HG03103 (cell line): Measurements from ENCODE around the gene PDIA6.
"Not testable (repeated sequence)": the region's sequence is repeated elsewhere in the genome, so short reads cannot be mapped to it uniquely, and the experiment has no call there.

ENCODE experiments used
- ATAC-seq: cut with Tn5 transposase; IDR thresholded peaks from one replicate; pipeline ENCODE4 v1.9.1; 2021; ENCODE audit warnings: low read depth; ENCODE audit not compliant: unreplicated experiment

Gene PDIA6

DNA sequence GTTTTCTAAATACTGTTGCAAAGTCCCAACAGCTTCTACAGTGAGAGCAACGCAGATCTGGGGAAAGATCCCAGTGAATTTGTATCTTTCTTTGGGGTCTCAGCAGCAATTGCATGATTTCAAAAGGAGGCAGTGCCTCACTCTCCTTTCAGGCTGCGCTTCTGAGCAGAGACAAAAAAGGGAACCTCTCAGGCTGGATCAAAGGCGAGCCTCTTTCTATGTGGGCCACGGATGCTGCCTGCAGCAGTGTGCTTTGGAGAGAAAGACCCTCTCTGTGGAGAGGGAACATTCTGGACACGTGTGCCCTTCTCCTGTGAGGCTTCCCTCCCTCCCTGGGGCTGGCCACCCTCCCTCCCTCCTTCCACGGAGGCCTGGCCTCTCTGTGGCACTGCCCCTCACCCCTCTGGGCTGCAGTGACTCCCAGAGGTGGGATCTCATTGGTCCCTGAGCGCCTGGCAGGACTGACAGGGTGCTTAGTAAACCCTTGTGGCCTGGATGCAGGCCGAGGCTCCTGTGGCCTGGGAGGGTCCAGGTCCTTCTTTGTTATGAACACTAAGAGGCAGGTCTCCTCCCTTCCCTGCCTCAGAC lies 21.6 kb upstream of the PDIA6 start:
- no peak for ATAC-seq

DNA sequence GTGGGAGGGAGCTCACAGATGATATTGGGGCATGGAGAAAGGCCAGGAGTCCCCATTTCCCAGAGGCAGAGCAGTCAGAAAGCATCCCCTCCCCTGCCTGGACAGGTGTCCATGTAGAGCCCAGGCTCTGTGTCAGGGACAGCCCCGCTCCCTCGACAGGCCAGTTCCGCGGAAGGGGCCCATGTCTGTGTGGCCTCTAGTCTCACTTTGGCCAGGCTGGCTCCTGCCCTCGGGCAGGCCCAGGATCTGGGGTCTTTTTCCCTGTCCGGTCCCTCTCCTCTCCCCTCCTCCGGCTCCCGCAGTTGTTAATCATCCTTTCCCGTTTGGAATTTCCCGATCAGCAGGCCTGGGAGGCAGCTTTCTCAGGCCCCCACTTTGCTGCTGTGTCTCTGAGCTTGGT lies 20.4 kb upstream of the PDIA6 start:
- no peak for ATAC-seq

DNA sequence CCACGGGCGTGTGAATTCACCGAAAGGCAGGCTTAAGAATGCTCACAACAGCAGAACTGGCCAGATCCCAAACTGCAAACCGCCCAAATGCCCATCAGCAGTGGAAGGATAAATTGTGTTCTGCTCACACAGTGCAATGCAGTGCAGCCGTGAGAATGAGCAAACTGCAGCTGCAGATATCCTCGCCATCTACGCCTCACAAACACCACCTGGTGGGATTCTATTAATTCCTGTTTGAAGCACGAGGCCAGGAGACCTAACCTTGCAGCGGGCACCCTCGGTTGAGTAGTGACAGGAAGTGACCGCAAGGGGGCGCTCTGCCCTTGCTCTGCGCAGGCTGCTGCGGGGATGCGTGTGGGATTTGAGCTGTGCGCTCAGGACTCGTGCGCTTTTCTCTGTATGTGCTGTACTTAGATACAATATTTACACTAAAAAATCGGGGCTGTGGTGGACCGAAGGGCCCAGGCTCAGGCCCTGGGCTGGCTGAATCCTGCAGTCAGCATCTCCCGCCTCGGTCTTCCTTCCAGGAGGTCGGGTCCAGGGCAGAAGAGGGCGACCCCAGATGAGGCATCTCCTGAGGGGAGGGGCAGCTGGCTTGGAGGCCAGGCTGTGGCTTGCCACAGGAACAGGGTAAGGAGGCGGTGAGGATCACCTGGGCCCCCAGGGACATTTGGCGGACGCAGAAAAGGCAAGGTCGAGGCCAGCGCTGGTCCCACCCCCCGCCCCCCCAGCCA lies 19.8 kb upstream of the PDIA6 start:
- peak; percentile 76 for ATAC-seq

DNA sequence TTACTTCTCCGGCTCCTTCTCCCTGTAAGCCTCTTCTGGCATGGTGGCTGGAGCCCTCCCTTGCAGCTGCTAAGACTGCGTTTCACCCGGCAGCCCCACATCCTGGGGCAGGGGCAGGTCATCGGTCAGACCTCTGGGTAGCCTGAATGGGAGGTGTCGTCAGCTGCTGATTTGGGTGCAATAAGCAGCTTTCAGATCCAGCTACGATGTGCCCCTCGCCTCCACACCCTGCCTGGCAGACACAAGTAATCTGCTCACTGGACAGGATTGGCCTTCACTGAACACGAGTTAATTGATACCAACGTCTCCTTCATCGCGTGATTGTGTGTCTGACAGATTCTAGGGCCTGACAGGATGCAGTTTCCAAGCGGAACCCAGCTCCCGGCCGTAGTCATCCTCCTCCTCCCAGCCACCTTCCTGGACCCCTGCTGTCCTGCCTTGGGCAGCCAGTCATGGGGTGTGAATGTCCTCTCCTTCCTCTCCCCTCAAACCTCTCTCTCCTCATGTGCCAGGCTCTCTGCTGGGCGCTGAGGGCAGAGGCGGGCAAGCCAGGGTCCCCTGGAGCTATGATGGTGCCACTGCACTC lies 18.9 kb upstream of the PDIA6 start:
- no peak for ATAC-seq

DNA sequence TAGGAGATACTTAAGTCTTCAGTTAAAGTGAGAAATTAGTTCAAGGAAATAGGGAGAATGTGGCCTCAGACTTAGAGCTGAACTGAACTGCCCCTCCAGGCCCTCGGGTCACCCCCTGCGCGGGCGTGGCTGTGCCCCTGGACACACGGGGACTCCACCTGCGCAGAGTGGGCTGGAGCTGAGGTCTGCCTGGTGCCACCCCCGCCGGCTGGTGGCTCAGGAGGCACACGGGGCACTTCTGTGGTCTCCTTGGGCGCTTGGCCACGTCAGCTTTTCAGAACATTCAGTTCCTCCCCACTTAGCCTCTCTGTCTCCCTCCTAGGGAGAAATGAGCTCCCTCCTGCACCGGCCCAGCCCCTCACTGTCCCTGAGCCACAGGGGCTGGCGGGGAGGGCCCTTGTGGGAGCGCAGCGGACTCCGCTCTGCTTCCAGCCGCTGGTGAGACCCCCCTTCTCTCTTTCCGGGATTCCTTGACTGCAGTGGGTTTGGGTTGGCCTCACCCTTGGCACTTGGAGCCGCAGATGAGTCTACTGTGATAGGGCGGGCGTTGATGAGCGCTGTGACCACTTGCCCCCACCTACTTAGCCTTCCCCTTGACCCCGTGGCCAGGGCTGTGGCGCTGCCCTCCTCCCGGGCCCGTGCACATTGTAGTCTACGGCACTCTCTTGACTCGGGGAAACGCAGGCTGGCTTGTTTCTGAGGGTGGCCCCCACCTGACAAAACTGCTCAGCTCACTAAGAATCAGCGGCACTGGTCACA lies 18.2 kb upstream of the PDIA6 start:
- ATAC-seq: no peak

DNA sequence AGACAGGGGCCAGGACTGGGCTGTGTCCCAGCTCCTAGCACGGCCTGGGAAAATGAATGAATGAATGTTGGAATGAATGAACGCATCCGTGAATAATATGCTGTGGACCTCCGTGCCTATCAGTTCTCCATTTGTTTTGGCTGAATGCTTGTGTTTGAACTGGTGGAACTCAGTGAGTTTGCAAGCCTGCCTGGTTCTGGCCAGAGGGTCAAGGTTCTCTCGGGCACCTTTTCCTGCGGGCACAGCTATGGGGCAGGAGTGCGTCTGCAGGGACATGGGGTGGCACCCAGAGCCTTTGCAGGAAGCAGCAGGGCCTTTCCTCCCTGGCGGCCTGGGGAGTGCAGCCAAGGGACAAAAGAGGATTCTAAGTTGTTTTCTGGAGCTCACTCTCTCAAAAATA lies 17.6 kb upstream of the PDIA6 start:
- ATAC-seq: no peak

DNA sequence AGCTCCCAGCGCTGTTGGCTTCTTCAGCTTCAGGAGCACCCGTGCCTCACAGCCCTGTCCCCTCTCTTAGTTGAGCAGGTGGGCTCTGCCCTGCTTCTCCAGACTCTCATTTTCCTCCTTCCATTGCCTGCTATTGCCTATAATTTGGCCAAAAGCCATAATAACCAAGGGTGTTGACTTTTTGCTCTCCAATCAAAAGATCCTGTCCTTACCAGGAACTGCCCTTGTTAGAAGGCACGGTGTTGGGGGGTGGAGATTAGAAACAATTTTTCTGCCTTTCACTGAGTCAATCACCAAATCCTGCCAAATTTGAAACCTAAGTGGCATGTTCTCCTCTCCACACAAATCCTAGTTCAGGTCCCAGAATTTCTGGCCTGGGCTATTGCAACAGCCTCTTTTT lies 16.7 kb upstream of the PDIA6 start:
- ATAC-seq: no peak

DNA sequence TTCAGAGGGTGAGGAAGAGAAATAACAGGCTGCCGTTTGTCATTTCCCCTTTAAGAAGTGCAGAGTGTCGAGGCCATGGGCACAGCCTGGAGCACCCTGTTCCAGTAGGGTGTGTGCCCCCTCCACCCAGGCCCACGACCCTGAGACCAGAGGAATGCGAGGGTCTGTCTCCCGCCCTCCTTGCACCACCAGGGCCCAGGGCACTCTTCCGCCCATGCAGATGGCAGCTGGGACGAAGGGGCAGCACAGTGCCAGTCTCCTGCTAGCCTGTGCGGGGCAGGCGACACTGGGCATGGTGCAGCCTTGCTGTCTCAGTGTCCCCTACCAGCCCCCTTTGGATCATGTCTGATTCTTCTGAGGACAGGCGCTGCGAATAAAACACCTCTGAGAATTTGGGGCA lies 15.8 kb upstream of the PDIA6 start:
- ATAC-seq: no peak

DNA sequence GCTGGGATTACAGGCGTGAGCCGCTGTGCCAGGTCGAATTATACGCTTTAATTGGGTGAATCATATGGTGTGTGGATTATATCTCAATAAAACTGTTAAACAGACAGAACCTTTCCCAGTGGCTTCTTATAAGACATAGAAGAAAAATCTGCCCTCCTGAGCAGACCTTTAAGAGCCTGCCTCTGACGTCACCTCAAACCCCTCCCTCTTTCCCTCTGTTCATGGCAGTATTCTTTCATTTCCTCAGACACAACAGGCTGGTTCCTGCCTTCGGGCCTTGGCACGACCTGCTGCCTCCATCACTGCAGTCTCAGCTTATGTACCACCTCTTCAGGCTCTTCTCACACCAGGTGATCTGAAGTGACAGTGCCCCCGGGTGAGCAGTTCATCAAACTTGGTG lies 14.0 kb upstream of the PDIA6 start:
- no peak for ATAC-seq

DNA sequence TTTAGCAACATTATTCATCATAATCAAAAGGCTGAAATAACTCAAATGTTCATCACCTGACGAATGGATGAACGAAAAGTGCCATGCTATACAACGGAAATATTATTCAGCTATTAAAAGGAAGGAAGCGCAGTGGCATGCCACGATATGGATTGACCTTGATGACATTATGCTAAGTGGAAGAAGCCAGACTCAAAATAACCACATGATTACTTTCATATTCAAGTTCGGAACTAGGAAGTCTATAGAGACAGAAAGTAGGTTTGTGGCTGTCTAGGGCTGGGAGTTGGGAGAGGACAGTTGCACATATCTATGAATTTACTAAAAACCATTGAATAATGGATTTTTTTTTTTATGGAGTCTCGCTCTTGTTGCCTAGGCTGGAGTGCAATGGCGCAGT lies 13.4 kb upstream of the PDIA6 start:
- ATAC-seq: no peak

DNA sequence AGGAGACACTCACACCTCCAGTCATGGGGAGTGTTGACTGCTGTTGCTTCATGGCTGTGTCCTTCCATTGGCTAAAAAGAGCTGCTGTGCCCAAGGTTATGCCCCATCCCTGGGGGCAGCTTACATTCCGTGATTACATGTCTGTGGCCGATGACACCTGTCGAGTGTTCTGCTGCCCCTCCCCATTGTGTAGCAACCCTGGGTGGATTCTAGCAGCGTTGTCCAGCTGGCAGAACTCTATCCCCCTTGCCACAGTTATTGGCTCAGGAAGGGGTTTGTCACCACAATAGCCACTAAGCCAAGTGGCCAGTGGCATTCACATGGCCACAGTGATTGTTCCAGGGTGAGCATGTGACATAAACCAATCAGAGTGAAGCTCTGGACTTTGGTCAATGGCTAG lies 11.6 kb upstream of the PDIA6 start:
- ATAC-seq: no peak

DNA sequence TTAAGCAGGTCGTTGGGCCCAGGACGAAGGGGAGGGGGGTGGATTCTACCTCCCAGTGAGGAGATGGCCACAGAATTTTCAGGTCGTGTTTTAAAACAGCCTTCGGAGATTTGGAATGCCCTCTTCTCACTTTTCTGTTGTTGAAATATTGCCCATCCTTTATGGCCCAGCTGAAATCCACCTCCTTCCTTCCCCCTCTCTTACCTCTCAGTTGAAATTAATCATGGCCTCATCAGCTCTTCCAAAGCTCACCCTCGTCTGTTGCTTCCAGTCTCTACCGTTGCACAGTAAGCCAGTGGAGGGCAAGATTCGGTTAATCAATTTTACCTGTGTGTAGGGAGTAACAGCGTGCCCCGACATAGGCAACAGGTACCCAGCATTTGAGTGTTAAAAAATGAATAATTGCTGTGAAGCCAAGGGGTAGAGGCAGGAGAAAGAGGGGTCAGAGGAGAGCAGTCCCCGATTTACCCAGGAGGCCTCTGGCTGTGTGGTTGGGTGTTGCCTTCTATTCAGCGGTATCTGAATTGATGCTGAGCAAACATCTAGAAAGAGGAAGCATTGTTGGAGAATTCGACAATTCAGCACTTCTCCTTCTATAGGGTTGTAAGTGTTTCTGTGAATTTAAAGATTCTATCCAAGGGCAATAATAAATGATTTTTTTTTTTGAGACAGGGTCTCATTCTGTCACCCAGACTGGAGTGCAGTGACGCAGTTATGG lies 8.6 kb upstream of the PDIA6 start:
- no peak for ATAC-seq

DNA sequence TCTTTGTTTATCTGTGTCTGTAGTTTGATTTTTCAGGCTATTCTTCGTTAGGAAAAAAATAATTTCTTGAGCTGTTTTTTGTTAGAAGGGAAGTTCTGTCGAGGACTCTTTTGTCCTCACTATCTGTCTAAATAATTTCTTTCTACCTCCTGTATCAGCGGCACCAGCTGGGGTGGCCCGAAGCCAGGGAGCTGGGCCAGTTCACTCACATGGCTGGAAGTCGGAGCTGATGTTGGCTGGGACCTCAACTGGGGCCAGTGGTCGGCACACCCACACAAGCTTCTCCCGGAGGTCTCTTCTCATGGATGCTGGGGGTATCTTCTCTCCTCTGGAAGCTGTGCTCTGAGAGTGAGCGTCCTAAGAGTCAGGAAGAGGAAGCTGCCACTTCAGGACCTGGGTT lies 8.0 kb upstream of the PDIA6 start:
- ATAC-seq: no peak

DNA sequence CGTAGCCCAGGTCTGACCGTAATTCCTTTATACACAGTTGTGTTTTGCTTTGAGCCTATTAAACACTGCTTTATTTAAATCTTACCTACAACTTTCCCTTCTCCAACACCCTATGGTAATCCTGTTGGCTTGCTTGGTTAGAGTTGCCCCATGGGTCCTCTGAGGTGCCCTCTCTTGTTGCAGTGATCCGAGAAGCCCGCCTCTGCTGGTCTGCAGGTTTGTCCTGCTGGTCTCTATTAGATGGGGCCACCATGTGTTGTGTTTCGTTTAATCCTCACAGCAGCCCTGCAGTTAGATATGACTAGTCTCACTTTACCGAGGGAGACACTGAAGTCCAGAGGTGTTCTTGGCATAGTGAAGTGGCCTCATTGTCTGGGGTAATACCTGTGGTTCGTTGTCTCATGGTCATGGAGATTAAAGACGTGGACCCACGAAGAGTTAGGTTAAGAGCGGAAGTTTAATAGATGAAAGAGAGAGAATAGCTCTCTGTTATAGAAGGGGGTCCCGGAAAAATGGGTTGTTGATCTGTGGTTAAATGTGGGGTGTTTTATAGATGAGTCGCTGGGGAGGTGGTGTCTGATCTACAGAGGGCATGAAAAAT lies 7.2 kb upstream of the PDIA6 start:
- ATAC-seq: no peak

DNA sequence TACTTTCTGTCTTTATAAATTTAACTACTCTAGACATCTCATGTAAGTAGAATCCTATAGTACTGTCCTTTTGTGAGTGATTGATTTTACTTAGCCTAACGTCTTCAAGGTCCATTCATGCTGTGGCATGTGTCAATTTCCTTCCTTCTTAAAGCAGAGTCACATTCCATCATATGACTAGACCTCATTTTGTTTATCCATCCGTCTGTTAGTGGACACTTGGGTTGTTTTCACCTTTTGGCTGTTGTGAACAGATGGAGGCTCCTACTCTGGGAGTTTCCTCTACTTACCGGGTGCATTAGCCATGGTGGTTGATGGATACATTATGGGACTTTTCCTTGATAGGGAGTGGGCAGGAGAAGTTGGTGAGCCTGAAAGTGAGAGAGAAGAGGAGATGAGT lies 6.4 kb upstream of the PDIA6 start:
- no peak for ATAC-seq

DNA sequence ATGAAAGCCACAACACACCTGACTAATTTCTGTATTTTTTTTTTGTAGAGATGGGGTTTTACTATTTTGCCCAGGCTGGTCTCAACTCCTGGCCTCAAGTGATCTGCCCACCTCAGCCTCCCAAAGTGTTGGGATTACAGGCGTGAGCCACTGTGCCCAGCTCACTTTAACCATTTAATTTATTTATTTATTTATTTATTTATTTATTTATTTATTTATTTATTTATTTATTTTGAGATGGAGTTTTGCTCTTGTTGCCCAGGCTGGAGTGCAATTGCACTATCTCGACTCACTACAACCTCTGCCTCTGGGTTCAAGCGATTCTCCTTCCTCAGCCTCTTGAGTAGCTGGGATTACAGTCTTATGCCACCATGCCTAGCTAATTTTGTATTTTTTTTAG lies 5.7 kb upstream of the PDIA6 start:
- not testable (repeated sequence) for ATAC-seq

DNA sequence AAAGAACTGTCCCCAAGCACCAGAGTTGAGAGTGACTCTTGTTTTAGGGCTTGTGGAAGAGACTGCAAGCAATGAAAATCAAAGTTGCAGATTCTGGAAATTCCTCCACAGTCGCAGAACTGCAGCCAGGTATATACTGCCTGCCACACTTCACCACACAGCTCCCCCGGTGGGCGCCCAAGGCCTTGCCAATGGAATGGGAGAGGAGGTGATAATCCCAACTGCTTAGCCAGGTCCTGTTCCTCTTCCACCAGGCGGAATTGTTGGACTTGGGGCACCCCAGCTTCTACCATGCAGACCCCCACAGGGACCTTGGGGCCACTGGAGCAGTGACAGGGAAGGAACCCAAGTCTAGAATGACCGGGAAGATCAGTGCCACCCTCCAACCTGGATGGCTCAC lies 4.8 kb upstream of the PDIA6 start:
- ATAC-seq: no peak

DNA sequence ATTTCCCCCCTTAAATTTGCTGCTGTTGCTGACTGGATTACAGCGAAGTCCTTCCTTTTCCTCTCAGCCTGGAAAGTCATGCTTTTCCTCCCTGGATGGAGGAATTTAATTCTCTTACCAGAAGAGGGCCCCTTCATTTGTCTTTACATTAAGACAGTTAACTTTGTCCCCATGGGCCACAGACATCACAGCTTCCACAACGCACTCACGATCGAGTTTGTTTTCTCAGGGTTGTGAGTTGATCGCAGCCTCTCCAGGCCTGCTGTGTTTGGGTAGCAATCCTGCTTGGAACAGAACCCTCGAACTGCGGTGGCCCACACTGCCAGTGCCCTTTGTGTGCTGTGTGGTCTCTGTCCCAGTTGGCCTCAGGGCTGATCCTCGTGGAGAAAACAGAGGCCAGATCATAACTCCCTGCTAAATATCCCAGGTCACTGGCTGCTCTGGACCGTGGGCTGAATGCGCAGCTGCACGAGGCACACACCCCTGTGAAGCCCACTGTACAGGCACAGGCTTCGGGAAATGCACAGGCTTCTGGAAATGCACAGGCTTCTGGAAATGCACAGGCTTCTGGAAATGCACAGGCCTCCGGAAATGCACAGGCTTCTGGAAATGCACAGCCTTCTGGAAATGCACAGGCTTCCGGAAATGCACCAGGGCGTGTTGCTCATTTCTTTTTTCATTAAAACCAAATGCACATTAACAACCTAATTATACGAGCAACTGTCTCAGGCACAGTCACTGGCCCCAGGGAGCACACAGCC lies 2.2 kb upstream of the PDIA6 start:
- no peak for ATAC-seq

DNA sequence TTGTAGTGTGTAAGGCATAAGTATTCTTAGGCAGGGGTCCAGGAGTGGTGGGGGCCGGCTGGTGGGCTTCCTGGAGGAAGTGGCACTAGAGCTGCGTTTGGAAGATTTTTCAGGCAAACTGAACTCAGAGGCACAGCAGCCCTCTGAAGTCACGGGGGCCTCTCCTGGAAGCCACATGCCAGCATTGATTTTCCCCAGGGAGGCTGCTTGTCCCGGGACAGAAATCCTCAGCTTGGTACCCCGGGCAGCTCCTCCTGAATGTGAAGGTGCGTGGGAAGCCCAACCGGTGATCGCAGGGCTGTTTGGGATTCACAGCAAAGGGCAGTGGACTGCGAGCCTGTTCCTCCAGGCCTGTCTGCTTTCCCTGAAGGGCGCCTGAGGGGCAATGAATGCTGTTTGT lies 1.6 kb upstream of the PDIA6 start:
- no peak for ATAC-seq
